Stimulated activated naive CD8-positive, alpha-beta T cell treated with anti-CD3 and anti-CD28 coated beads, Interleukin-15, amount 100 ng/mL, for 72 hours (primary cell): ENCODE results near the gene GCA.
A peak's percentile ranks its signal among the peaks of the same experiment; 100 is the strongest.

Source experiments
- ATAC-seq: fragments of 150-1000 bp; cut with Tn5 transposase; 2 replicates; pipeline ENCODE4 v1.10.0; 2021; ENCODE audit warnings: mild to moderate bottlenecking, moderate library complexity
- DNase-seq, 2 donors: peaks; one replicate each; pipeline ENCODE4 v3.0.0; 2021 to 2022
- H3K27ac Mint-ChIP-seq, 2 donors: one replicate each; pipeline ENCODE4 v1.8.0; 2022; ENCODE audit warnings: mild to moderate bottlenecking in 2 of 2, mixed read lengths in 2 of 2, moderate library complexity in 2 of 2
- H3K27me3 Mint-ChIP-seq: one replicate; pipeline ENCODE4 v1.8.0; 2022; ENCODE audit warnings: mixed read lengths
- H3K4me1 Mint-ChIP-seq: one replicate; pipeline ENCODE4 v1.8.0; 2022; ENCODE audit warnings: mild to moderate bottlenecking, mixed read lengths
- H3K4me3 Mint-ChIP-seq, 2 donors: one replicate each; pipeline ENCODE4 v1.8.0; 2022; ENCODE audit warnings: mild to moderate bottlenecking in 2 of 2, mixed read lengths in 2 of 2, moderate library complexity in 1 of 2
- H3K9me3 Mint-ChIP-seq, 2 donors: one replicate each; pipeline ENCODE4 v1.8.0; 2022; ENCODE audit warnings: mixed read lengths in 2 of 2

Gene GCA

GRCh38 chr2:162368494-162368893 is 24.6 kb downstream of the GCA start:
- Mint-ChIP-seq H3K4me1 (no peaks in the 10 kb centered on the region), H3K27me3 (no peaks in the 10 kb centered on the region)
- no peak for DNase-seq

GRCh38 chr2:162369551-162369950 is 25.6 kb downstream of the GCA start:
- DNase-seq (no peak), ATAC-seq (no peak)
- Mint-ChIP-seq H3K4me3 (no peak overlapping the region), H3K4me1 (no peaks in the 10 kb centered on the region), H3K27me3 (no peaks in the 10 kb centered on the region), H3K9me3 (no peaks in the 10 kb centered on the region), H3K27ac (no peak overlapping the region)

More at GRCh38 chr2:162368494-162368893, 24.6 kb downstream of the GCA start:
- Mint-ChIP-seq H3K9me3 (no peaks in the 10 kb centered on the region), H3K4me3 (no peak overlapping the region), H3K27ac (no peak overlapping the region)
- no peak for ATAC-seq

GRCh38 chr2:162370931-162371330 is 27.0 kb downstream of the GCA start:
- H3K27me3 Mint-ChIP-seq, result peaks cover 7% of the 10 kb centered on the region
- H3K27ac Mint-ChIP-seq, result no peak overlapping the region
- ATAC-seq, result no peak
- H3K9me3 Mint-ChIP-seq, result no peaks in the 10 kb centered on the region
- no peak for DNase-seq
- no peak overlapping the region for H3K4me3 Mint-ChIP-seq
- H3K4me1 Mint-ChIP-seq, result no peaks in the 10 kb centered on the region

DNA sequence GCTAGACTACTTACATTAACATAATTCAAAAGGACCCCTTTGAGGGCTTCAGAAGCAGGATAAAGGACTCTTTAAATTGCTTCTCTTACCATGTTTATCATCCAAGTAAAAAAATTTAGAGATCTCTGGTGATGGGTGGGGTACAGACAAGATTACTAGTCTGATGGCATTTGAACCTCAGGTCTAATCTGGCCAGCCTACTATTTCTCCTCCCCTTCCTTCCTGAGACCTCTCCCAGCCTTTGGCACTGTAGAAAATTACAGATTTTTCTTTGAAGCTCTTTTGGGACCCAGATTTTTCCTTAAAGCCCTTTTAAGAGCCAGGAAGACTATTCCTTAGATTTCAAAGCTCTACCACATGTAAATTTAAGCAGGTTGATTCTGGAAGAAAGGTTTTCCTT is 28.9 kb downstream of the GCA start:
- DNase-seq, result no peak
- no peak for ATAC-seq
- Mint-ChIP-seq H3K27ac (no peak overlapping the region), H3K27me3 (peaks cover 16% of the 10 kb centered on the region), H3K4me1 (no peaks in the 10 kb centered on the region), H3K9me3 (no peaks in the 10 kb centered on the region), H3K4me3 (no peak overlapping the region)

GRCh38 chr2:162379719-162380580 is 36.0 kb downstream of the GCA start:
- DNase-seq, result no peak
- Mint-ChIP-seq H3K4me1 (no peaks in the 10 kb centered on the region), H3K4me3 (peak overlapping the region; percentile 24 to 29), H3K9me3 (no peaks in the 10 kb centered on the region), H3K27me3 (peaks cover 48% of the 10 kb centered on the region), H3K27ac (no peak overlapping the region)
- ATAC-seq, result no peak

DNA sequence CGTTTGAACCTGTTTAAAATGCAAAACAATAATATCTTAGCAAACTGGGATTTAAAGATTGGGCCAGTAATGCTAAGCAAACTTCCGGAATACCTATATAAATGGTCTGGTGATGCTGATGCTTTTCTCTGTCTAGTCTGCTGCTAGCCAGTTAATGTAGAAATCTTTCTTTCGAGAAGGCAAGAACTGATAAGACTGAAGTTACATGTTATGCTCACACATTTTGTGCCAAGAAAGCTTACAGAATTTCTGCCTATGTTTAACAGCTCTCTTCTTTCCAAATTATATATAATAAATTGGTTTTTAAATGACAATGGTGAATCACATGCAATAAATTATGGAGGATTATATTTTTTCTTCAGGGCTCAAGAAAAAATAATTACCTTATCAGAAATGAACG is 37.9 kb downstream of the GCA start:
- H3K27me3 Mint-ChIP-seq, result peaks cover 42% of the 10 kb centered on the region
- no peaks in the 10 kb centered on the region for H3K9me3 Mint-ChIP-seq
- no peaks in the 10 kb centered on the region for H3K4me1 Mint-ChIP-seq
- DNase-seq, result no peak
- H3K4me3 Mint-ChIP-seq, result no peak overlapping the region
- no peak for ATAC-seq
- H3K27ac Mint-ChIP-seq, result no peak overlapping the region

GRCh38 chr2:162382278-162382677 is 38.3 kb downstream of the GCA start:
- H3K4me3 Mint-ChIP-seq, result no peak overlapping the region
- no peaks in the 10 kb centered on the region for H3K4me1 Mint-ChIP-seq
- ATAC-seq (no peak), DNase-seq (no peak)
- no peak overlapping the region for H3K27ac Mint-ChIP-seq
- no peaks in the 10 kb centered on the region for H3K9me3 Mint-ChIP-seq
- H3K27me3 Mint-ChIP-seq, result peaks cover 38% of the 10 kb centered on the region

DNA sequence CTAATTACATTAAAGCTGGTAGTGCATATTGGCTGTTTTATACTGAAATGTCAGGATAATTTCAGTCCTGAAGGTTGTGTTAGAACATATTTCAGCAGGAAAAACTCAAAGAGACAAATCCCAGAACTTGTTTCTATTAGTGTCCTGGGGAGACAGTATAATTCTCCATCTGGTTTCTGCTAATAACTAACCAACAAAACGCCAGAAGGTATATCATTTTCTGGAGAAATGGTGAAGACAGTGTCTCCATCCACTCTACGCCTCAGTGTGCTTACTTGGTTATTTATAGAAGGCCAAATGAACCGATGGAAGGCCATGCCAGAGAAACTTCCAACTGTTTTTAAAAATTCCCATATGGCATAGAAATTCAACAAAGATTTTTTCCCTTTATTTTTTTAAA is 41.6 kb downstream of the GCA start:
- ATAC-seq (no peak), DNase-seq (no peak)
- H3K4me3 Mint-ChIP-seq, result no peak overlapping the region
- H3K9me3 Mint-ChIP-seq, result no peaks in the 10 kb centered on the region
- no peaks in the 10 kb centered on the region for H3K4me1 Mint-ChIP-seq
- peaks cover 22% of the 10 kb centered on the region for H3K27me3 Mint-ChIP-seq
- no peak overlapping the region for H3K27ac Mint-ChIP-seq

DNA sequence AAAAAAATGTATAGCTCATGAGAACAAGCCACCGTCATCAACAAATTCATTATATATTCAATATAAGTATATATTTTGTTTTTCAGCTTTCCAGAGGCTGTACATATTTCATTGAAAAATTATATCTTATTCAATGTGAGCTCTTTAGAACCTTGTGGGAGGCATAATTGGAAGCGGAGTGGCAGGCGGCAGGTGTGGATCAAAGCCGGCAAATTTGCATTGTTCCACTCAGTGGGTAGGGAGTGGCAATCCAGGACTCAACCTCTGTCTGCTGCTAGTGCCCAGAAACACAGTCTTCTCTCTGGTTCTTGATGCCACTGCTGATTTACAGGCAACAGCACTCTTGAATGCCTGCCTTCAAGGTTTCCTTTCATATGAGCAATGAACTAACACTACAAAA is 46.9 kb downstream of the GCA start:
- DNase-seq, result no peak
- no peak overlapping the region for H3K27ac Mint-ChIP-seq
- H3K4me1 Mint-ChIP-seq, result no peaks in the 10 kb centered on the region
- no peaks in the 10 kb centered on the region for H3K9me3 Mint-ChIP-seq
- no peak for ATAC-seq
- no peak overlapping the region for H3K4me3 Mint-ChIP-seq
- H3K27me3 Mint-ChIP-seq, result peaks cover 7% of the 10 kb centered on the region

DNA sequence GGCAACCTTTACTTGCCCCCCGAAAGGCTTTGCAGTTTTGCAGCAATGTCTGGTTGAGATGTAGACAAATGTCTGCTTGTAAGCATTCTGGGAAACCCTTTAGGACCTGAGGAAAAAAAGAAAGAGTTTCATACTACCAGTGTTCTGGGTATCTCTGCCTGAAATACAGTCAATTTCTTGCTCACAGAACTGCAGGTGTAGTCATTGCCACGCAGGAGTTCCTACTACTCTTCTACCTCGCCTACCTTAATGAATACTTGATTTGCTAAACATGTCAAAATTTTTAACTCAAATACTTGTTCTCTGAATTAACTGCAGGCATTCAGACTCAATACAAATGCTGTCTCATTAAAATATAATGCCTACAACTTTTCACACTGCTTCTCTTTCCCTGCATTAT is 56.4 kb downstream of the GCA start:
- no peak overlapping the region for H3K4me3 Mint-ChIP-seq
- H3K27me3 Mint-ChIP-seq, result peaks cover 8% of the 10 kb centered on the region
- H3K9me3 Mint-ChIP-seq, result no peaks in the 10 kb centered on the region
- H3K4me1 Mint-ChIP-seq, result no peaks in the 10 kb centered on the region
- H3K27ac Mint-ChIP-seq, result no peak overlapping the region
- DNase-seq (no peak), ATAC-seq (no peak)

- Mint-ChIP-seq H3K4me3 (no peak overlapping the region), H3K4me1 (no peaks in the 10 kb centered on the region), H3K27ac (no peak overlapping the region), H3K9me3 (no peaks in the 10 kb centered on the region), H3K27me3 (peaks cover 8% of the 10 kb centered on the region)
- no peak for ATAC-seq
- DNase-seq, result no peak
These were observed 57.9 kb downstream of the GCA start for GRCh38 chr2:162401871-162402270.

GRCh38 chr2:162403884-162404283 is 60.0 kb downstream of the GCA start:
- Mint-ChIP-seq H3K27me3 (peaks cover 8% of the 10 kb centered on the region), H3K27ac (no peak overlapping the region), H3K4me1 (no peaks in the 10 kb centered on the region), H3K4me3 (no peak overlapping the region), H3K9me3 (no peaks in the 10 kb centered on the region)
- DNase-seq (no peak), ATAC-seq (no peak)
